Progenitor cell of endocrine pancreas (in vitro differentiated cells): Measurements from ENCODE around the gene FUT8. TPM values are rescaled to one million over a fixed set of nuclear protein-coding genes. Genes with fewer than 3 reads are reported as not detected.

Experiments used
- DNase-seq: peaks from one replicate; pipeline ENCODE4 v3.0.0; 2021; ENCODE audit warnings: low spot score; ENCODE audit not compliant: unreplicated experiment
- H3K27ac Mint-ChIP-seq: 2 replicates; pipeline ENCODE4 v1.8.0; 2021; ENCODE audit warnings: mild to moderate bottlenecking, moderate library complexity, mixed read lengths
- H3K27me3 Mint-ChIP-seq: 2 replicates; pipeline ENCODE4 v1.8.0; 2021; ENCODE audit warnings: mixed read lengths
- H3K36me3 Mint-ChIP-seq: 2 replicates; pipeline ENCODE4 v1.8.0; 2022; ENCODE audit warnings: mixed read lengths; ENCODE audit not compliant: insufficient read depth
- H3K4me1 Mint-ChIP-seq: 2 replicates; pipeline ENCODE4 v1.8.0; 2021; ENCODE audit warnings: low read depth, mixed read lengths
- H3K4me3 Mint-ChIP-seq: 2 replicates; pipeline ENCODE4 v1.8.0; 2021; ENCODE audit warnings: low read depth, mild to moderate bottlenecking, moderate library complexity, mixed read lengths
- H3K9me3 Mint-ChIP-seq: 2 replicates; pipeline ENCODE4 v1.8.0; 2021; ENCODE audit warnings: low read depth, mixed read lengths
- CTCF ChIP-seq: fragments of 200-600 bp; sonication (generic); IDR thresholded peaks from one replicate; pipeline ENCODE4 v1.5.0; 2021; ENCODE audit warnings: antibody characterized with exemption, mild to moderate bottlenecking; ENCODE audit not compliant: unreplicated experiment
- total RNA-seq: library from RNA; stranded (reverse); gene quantifications from 2 replicates; pipeline ENCODE4 v1.2.1, GENCODE V29; 2021

The FUT8 gene
- total RNA-seq, 1 donor from 2014 or later: 38.8 TPM

DNA sequence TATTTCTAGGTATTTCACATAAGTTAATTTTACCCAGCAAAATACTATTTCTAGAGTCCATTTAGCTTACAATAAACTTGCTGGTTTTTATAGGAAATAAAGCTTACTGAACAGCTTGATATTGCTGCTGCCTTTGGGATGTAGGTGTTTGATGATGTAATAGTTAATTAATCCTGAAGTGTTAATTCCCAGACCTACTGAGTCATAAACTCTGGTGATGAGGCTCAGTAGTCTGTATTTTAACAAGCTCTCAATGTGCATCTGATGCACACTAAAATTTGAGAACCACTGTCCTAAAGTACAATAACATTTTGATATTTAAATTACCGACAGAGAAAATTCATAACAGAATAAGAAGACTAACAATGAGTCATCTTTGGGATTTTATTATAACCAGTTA is 168.4 kb downstream of the FUT8 start:
- no peak for TF ChIP-seq CTCF
- no peak for DNase-seq
- Mint-ChIP-seq H3K4me3 (no peak overlapping the region), H3K27me3 (no peaks in the 10 kb centered on the region), H3K4me1 (no peaks in the 10 kb centered on the region), H3K9me3 (no peaks in the 10 kb centered on the region), H3K27ac (no peak overlapping the region), H3K36me3 (no peaks in the 10 kb centered on the region)

- Mint-ChIP-seq H3K36me3 (no peaks in the 10 kb centered on the region), H3K9me3 (no peaks in the 10 kb centered on the region), H3K4me3 (no peak overlapping the region), H3K27me3 (no peaks in the 10 kb centered on the region), H3K4me1 (no peaks in the 10 kb centered on the region), H3K27ac (no peak overlapping the region)
- no peak for TF ChIP-seq CTCF
- no peak for DNase-seq
These were observed 168.8 kb downstream of the FUT8 start for GRCh38 chr14:65581378-65581777.

DNA sequence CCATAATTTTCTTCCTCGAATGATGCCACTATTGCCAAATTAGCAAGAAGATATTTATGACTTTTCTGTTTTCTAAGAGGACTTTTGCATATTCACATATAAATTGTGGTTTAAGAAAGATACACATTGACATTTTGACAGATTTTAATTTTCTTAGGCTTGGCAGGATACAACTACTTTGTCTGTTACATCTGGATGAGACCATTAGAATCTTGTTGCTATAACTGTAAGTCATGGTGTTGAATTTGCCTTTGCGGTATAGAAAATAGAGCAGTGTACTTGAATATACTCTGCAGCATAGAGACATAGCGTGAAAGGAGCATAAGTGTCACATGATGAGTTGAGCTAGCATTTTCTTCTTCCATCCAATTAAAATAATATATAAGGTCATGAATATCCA is 169.3 kb downstream of the FUT8 start:
- Mint-ChIP-seq H3K9me3 (no peaks in the 10 kb centered on the region), H3K27me3 (no peaks in the 10 kb centered on the region), H3K4me1 (no peaks in the 10 kb centered on the region), H3K27ac (no peak overlapping the region), H3K4me3 (no peak overlapping the region), H3K36me3 (no peaks in the 10 kb centered on the region)
- no peak for DNase-seq
- no peak for TF ChIP-seq CTCF

GRCh38 chr14:65585216-65585615 is 172.7 kb downstream of the FUT8 start:
- Mint-ChIP-seq H3K27me3 (no peaks in the 10 kb centered on the region), H3K9me3 (no peaks in the 10 kb centered on the region), H3K36me3 (no peaks in the 10 kb centered on the region), H3K4me3 (no peak overlapping the region), H3K27ac (no peak overlapping the region), H3K4me1 (peaks cover 3% of the 10 kb centered on the region)
- no peak for DNase-seq
- TF ChIP-seq CTCF: no peak

DNA sequence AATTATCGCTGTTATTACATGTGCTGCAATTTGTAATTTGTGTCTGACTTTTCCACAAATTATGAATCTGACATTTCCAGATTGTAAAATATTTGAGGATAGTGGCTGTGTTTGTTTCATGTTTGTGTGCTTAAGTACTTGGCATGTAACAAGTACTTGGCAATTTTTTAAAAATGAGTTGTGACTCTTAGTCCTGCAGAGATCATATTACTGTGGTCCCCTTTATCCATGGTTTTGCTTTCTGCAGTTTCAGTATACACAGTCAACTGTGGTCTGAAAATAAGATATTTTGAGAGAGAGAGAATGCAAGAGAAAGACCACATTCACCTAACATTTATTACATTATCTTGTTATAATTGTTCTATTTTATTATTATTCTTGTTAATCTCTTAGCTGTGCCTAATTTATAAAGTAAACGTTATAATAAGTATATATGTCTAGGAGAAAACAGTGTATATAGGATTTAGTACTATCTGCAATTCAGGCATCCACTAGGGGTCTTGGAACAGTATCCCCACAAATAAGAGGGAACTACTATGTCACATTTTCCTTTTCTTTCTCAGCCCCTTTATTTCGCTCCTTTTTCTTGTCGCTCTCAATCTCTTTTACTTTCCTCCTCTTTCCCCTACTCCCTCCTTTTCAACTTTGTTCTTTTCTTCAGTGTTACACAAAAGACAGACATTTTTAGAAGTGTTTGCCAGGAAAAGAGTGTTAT is 176.1 kb downstream of the FUT8 start:
- DNase-seq: no peak
- H3K4me3 Mint-ChIP-seq: no peak overlapping the region
- no peaks in the 10 kb centered on the region for H3K27me3 Mint-ChIP-seq
- TF ChIP-seq CTCF: peak; percentile 22
- H3K36me3 Mint-ChIP-seq: no peaks in the 10 kb centered on the region
- peaks cover 3% of the 10 kb centered on the region for H3K4me1 Mint-ChIP-seq
- no peaks in the 10 kb centered on the region for H3K9me3 Mint-ChIP-seq
- H3K27ac Mint-ChIP-seq: no peak overlapping the region
